Neural crest cell (in vitro differentiated cells): ENCODE data around the gene CCR9. TPM values are rescaled to one million over a fixed set of nuclear protein-coding genes. Genes with fewer than 3 reads are reported as not detected.
A peak's percentile ranks its signal among the peaks of the same experiment; 100 is the strongest.

Source experiments
- DNase-seq: peaks from one replicate; pipeline ENCODE4 v3.0.0; 2021; ENCODE audit warnings: low read depth, mixed read lengths, low spot score
- H3K27ac Mint-ChIP-seq: one replicate; pipeline ENCODE4 v1.8.0; 2021; ENCODE audit warnings: mild to moderate bottlenecking, mixed read lengths; ENCODE audit not compliant: unreplicated experiment
- H3K27me3 Mint-ChIP-seq: 2 replicates; pipeline ENCODE4 v1.8.0; 2021; ENCODE audit warnings: low read depth, mild to moderate bottlenecking, mixed read lengths
- H3K36me3 Mint-ChIP-seq: 2 replicates; pipeline ENCODE4 v1.8.0; 2021; ENCODE audit warnings: low read depth, mild to moderate bottlenecking, mixed read lengths
- H3K4me1 Mint-ChIP-seq: 2 replicates; pipeline ENCODE4 v1.8.0; 2021; ENCODE audit warnings: mixed read lengths
- H3K4me3 Mint-ChIP-seq: one replicate; pipeline ENCODE4 v1.8.0; 2021; ENCODE audit warnings: mild to moderate bottlenecking, mixed read lengths
- H3K9me3 Mint-ChIP-seq: 2 replicates; pipeline ENCODE4 v1.8.0; 2021; ENCODE audit warnings: mixed read lengths
- CTCF ChIP-seq: fragments of 200-600 bp; sonication (generic); conservative IDR thresholded peaks from 2 replicates; pipeline ENCODE4 v1.5.0; 2021; ENCODE audit warnings: antibody characterized with exemption, mild to moderate bottlenecking
- total RNA-seq: library from RNA; stranded (reverse); gene quantifications from 2 replicates; pipeline ENCODE4 v1.2.1, GENCODE V29; 2021

CCR9 gene
- total RNA-seq, 1 donor from 2014 or later = not detected

GRCh38 chr3:45933591-45933990, 47.2 kb downstream of the CCR9 start:
- Mint-ChIP-seq H3K27ac (no peak overlapping the region), H3K36me3 (peaks cover 25% of the 10 kb centered on the region), H3K9me3 (no peaks in the 10 kb centered on the region), H3K27me3 (no peaks in the 10 kb centered on the region), H3K4me3 (no peak overlapping the region), H3K4me1 (no peaks in the 10 kb centered on the region)
- DNase-seq = no peak
- TF ChIP-seq CTCF = no peak

- TF ChIP-seq CTCF = no peak
- Mint-ChIP-seq H3K36me3 (peaks cover 18% of the 10 kb centered on the region), H3K9me3 (no peaks in the 10 kb centered on the region), H3K4me3 (no peak overlapping the region), H3K27ac (no peak overlapping the region), H3K4me1 (no peaks in the 10 kb centered on the region), H3K27me3 (no peaks in the 10 kb centered on the region)
- DNase-seq = no peak
Observed at GRCh38 chr3:45936261-45936660, 49.9 kb downstream of the CCR9 start.

GRCh38 chr3:45937206-45938042, 51.1 kb downstream of the CCR9 start:
- TF ChIP-seq CTCF = no peak
- peaks cover 16% of the 10 kb centered on the region for H3K36me3 Mint-ChIP-seq
- no peaks in the 10 kb centered on the region for H3K27me3 Mint-ChIP-seq
- no peaks in the 10 kb centered on the region for H3K4me1 Mint-ChIP-seq
- no peaks in the 10 kb centered on the region for H3K9me3 Mint-ChIP-seq
- no peak overlapping the region for H3K4me3 Mint-ChIP-seq
- no peak overlapping the region for H3K27ac Mint-ChIP-seq
- no peak for DNase-seq

- DNase-seq = no peak
- TF ChIP-seq CTCF = no peak
- Mint-ChIP-seq H3K36me3 (peaks cover 16% of the 10 kb centered on the region), H3K4me3 (no peak overlapping the region), H3K27ac (no peak overlapping the region), H3K4me1 (no peaks in the 10 kb centered on the region), H3K27me3 (no peaks in the 10 kb centered on the region), H3K9me3 (no peaks in the 10 kb centered on the region)
Observed at GRCh38 chr3:45938043-45938435, 51.7 kb downstream of the CCR9 start.

- Mint-ChIP-seq H3K27me3 (no peaks in the 10 kb centered on the region), H3K4me3 (no peak overlapping the region), H3K9me3 (no peaks in the 10 kb centered on the region), H3K27ac (no peak overlapping the region), H3K4me1 (no peaks in the 10 kb centered on the region), H3K36me3 (peaks cover 15% of the 10 kb centered on the region)
- peak; percentile 89 for TF ChIP-seq CTCF
- DNase-seq = peak; percentile 80
Observed at GRCh38 chr3:45938864-45939263, 52.5 kb downstream of the CCR9 start.
